ENCODE measurements around the gene F7. TPM values are rescaled to one million over a fixed set of nuclear protein-coding genes. Genes with fewer than 3 reads are reported as not detected.
"Not testable (repeated sequence)": the region's sequence is repeated elsewhere in the genome, so short reads cannot be mapped to it uniquely, and the experiment has no call there.

Gene F7
- polyA plus RNA-seq, 4 donors, result 2.0 to 4.7 (median 3.1) TPM

- no peak for DNase-seq (ENCODE audit: low read depth in 4 of 4, low spot score in 3 of 4)
These were observed 7.3 kb upstream of the F7 start for GRCh38 chr13:113098162-113098732.

- DNase-seq (ENCODE audit: low read depth in 4 of 4, low spot score in 3 of 4), result no peak
These were observed 6.4 kb upstream of the F7 start for GRCh38 chr13:113099142-113099541.

- DNase-seq (ENCODE audit: low read depth in 4 of 4, low spot score in 3 of 4), result not testable (repeated sequence)
These were observed 3.3 kb upstream of the F7 start for GRCh38 chr13:113102302-113102701.

GRCh38 chr13:113102727-113103126, 2.9 kb upstream of the F7 start:
- no peak for DNase-seq (ENCODE audit: low read depth in 4 of 4, low spot score in 3 of 4)

- no peak for DNase-seq (ENCODE audit: low read depth in 4 of 4, low spot score in 3 of 4)
These were observed 1.9 kb upstream of the F7 start for GRCh38 chr13:113103646-113104045.

- no peak for DNase-seq (ENCODE audit: low read depth in 4 of 4, low spot score in 3 of 4)
These were observed 396 bp downstream of the F7 start for GRCh38 chr13:113105921-113106452.

- no peak for DNase-seq (ENCODE audit: low read depth in 4 of 4, low spot score in 3 of 4)
These were observed 1.2 kb downstream of the F7 start for GRCh38 chr13:113106711-113107351.

GRCh38 chr13:113108521-113108920, 2.9 kb downstream of the F7 start:
- DNase-seq (ENCODE audit: low read depth in 4 of 4, low spot score in 3 of 4), result not testable (repeated sequence)

- no peak for DNase-seq (ENCODE audit: low read depth in 4 of 4, low spot score in 3 of 4)
These were observed 3.8 kb downstream of the F7 start for GRCh38 chr13:113109151-113110047.

- DNase-seq (ENCODE audit: low read depth in 4 of 4, low spot score in 3 of 4), result no peak
These were observed 4.7 kb downstream of the F7 start for GRCh38 chr13:113110048-113110851.

- DNase-seq (ENCODE audit: low read depth in 4 of 4, low spot score in 3 of 4), result no peak
These were observed 5.3 kb downstream of the F7 start for GRCh38 chr13:113110852-113111315.

GRCh38 chr13:113111821-113112220, 6.2 kb downstream of the F7 start:
- DNase-seq (ENCODE audit: low read depth in 4 of 4, low spot score in 3 of 4), result not testable (repeated sequence)

- not testable (repeated sequence) for DNase-seq (ENCODE audit: low read depth in 4 of 4, low spot score in 3 of 4)
These were observed 6.9 kb downstream of the F7 start for GRCh38 chr13:113112475-113112874.

GRCh38 chr13:113112893-113113845, 7.6 kb downstream of the F7 start:
- DNase-seq (ENCODE audit: low read depth in 4 of 4, low spot score in 3 of 4), result no peak

GRCh38 chr13:113113846-113114271, 8.3 kb downstream of the F7 start:
- DNase-seq (ENCODE audit: low read depth in 4 of 4, low spot score in 3 of 4), result no peak

- DNase-seq (ENCODE audit: low read depth in 4 of 4, low spot score in 3 of 4), result no peak
These were observed 9.1 kb downstream of the F7 start for GRCh38 chr13:113114511-113115362.

- DNase-seq (ENCODE audit: low read depth in 4 of 4, low spot score in 3 of 4), result no peak
These were observed 10.0 kb downstream of the F7 start for GRCh38 chr13:113115363-113116205.

Measured in right renal pelvis (tissue), 4 donors.